H9 (cell line): ENCODE results near the gene ARNT2. TPM values are rescaled to one million over a fixed set of nuclear protein-coding genes. Genes with fewer than 3 reads are reported as not detected.

ENCODE experiments used
- DNase-seq: peaks from one replicate; pipeline ENCODE4 v3.0.0-alpha.2; 2017
- H2AFZ ChIP-seq: one replicate; pipeline ENCODE4 v1.6.1; 2013; ENCODE audit warnings: mild to moderate bottlenecking, low read length, control low read depth, moderate library complexity
- H2AK5ac ChIP-seq: 2 replicates; pipeline ENCODE4 v1.6.1; 2013; ENCODE audit warnings: low read length, control low read depth, mixed read lengths; ENCODE audit not compliant: insufficient read length
- H2BK120ac ChIP-seq: one replicate; pipeline ENCODE4 v1.6.1; 2013; ENCODE audit warnings: low read depth, mild to moderate bottlenecking, low read length, control low read depth, inconsistent platforms; ENCODE audit not compliant: poor library complexity, severe bottlenecking
- H2BK12ac ChIP-seq: 2 replicates; pipeline ENCODE4 v1.6.1; 2013; ENCODE audit warnings: low read length, control low read depth, mixed read lengths, low read depth; ENCODE audit not compliant: insufficient read length
- H2BK15ac ChIP-seq: 2 replicates; pipeline ENCODE4 v1.6.1; 2013; ENCODE audit warnings: low read depth, low read length, control low read depth
- H2BK20ac ChIP-seq: one replicate; pipeline ENCODE4 v1.6.1; 2013; ENCODE audit warnings: low read depth, mild to moderate bottlenecking, low read length, control low read depth, inconsistent platforms; ENCODE audit not compliant: poor library complexity, severe bottlenecking
- H2BK5ac ChIP-seq: 2 replicates; pipeline ENCODE4 v1.6.1; 2013; ENCODE audit warnings: low read length, control low read depth, mixed read lengths; ENCODE audit not compliant: insufficient read length
- H3K14ac ChIP-seq: 2 replicates; pipeline ENCODE4 v1.6.1; 2013; ENCODE audit warnings: low read length, control low read depth; ENCODE audit not compliant: insufficient read depth
- H3K18ac ChIP-seq: 2 replicates; pipeline ENCODE4 v1.6.1; 2013; ENCODE audit warnings: low read depth, mild to moderate bottlenecking, mixed read lengths, low read length, control low read depth; ENCODE audit not compliant: insufficient read length
- H3K23ac ChIP-seq: 2 replicates; pipeline ENCODE4 v1.6.1; 2013; ENCODE audit warnings: low read length, control low read depth, mixed read lengths, low read depth; ENCODE audit not compliant: insufficient read length
- H3K23me2 ChIP-seq: 2 replicates; pipeline ENCODE4 v1.6.1; 2013; ENCODE audit warnings: low read depth, mild to moderate bottlenecking, mixed read lengths, low read length, control low read depth; ENCODE audit not compliant: insufficient read length, poor library complexity, severe bottlenecking
- H3K27ac ChIP-seq: 2 replicates; pipeline ENCODE4 v1.5.1; 2013; ENCODE audit warnings: low read length, control low read depth, mixed read lengths, low read depth; ENCODE audit not compliant: insufficient read length
- H3K27me3 ChIP-seq: 2 replicates; pipeline ENCODE4 v1.6.1; 2013; ENCODE audit warnings: low read length, control low read depth, inconsistent platforms; ENCODE audit not compliant: insufficient read depth
- H3K4ac ChIP-seq: 2 replicates; pipeline ENCODE4 v1.6.1; 2013; ENCODE audit warnings: low read depth, mild to moderate bottlenecking, control low read depth, inconsistent platforms, low read length, moderate library complexity
- H3K4me1 ChIP-seq: 2 replicates; pipeline ENCODE4 v1.6.1; 2013; ENCODE audit warnings: low read length, control low read depth, inconsistent platforms; ENCODE audit not compliant: insufficient read depth
- H3K4me2 ChIP-seq: 2 replicates; pipeline ENCODE4 v1.6.1; 2013; ENCODE audit warnings: low read length, control low read depth, mixed read lengths; ENCODE audit not compliant: insufficient read length, insufficient read depth
- H3K56ac ChIP-seq: 2 replicates; pipeline ENCODE4 v1.6.1; 2013; ENCODE audit warnings: low read depth, mild to moderate bottlenecking, mixed read lengths, low read length, control low read depth; ENCODE audit not compliant: insufficient read length
- H3K79me1 ChIP-seq: 2 replicates; pipeline ENCODE4 v1.6.1; 2013; ENCODE audit warnings: low read depth, mild to moderate bottlenecking, moderate library complexity, low read length, control low read depth, inconsistent platforms; ENCODE audit not compliant: insufficient read depth, poor library complexity, severe bottlenecking
- H3K79me2 ChIP-seq: 2 replicates; pipeline ENCODE4 v1.6.1; 2013; ENCODE audit warnings: low read length, control low read depth, inconsistent platforms; ENCODE audit not compliant: insufficient read depth
- H3K9ac ChIP-seq: 2 replicates; pipeline ENCODE4 v1.6.1; 2013; ENCODE audit warnings: low read length, control low read depth, mixed read lengths; ENCODE audit not compliant: insufficient read length; ENCODE audit errors: extremely low read depth
- H3K9me3 ChIP-seq: one replicate; pipeline ENCODE4 v1.6.1; 2013; ENCODE audit warnings: low read depth, low read length, inconsistent platforms; ENCODE audit not compliant: control insufficient read depth
- H3T11ph ChIP-seq: one replicate; pipeline ENCODE4 v1.6.1; 2013; ENCODE audit warnings: mild to moderate bottlenecking, low read length, control low read depth, inconsistent platforms
- H4K20me1 ChIP-seq: one replicate; pipeline ENCODE4 v1.6.1; 2013; ENCODE audit not compliant: control insufficient read depth, insufficient read length, insufficient read depth
- H4K5ac ChIP-seq: 2 replicates; pipeline ENCODE4 v1.6.1; 2013; ENCODE audit warnings: low read depth, mild to moderate bottlenecking, mixed read lengths, low read length, control low read depth; ENCODE audit not compliant: insufficient read length
- H4K8ac ChIP-seq: replicated peaks from 2 replicates; pipeline ENCODE4 v1.6.1; 2013; ENCODE audit warnings: low read length, control low read depth, mixed read lengths, low read depth; ENCODE audit not compliant: insufficient read length
- H4K91ac ChIP-seq: 2 replicates; pipeline ENCODE4 v1.6.1; 2013; ENCODE audit warnings: low read depth, mild to moderate bottlenecking, moderate library complexity, mixed read lengths, low read length, control low read depth; ENCODE audit not compliant: insufficient read length
- H3K27ac Mint-ChIP-seq, 3 experiments: 2 replicates in 2 of 3; 3 replicates in 1 of 3; pipeline ENCODE4 v1.8.0; 2020 to 2021; ENCODE audit warnings: mixed read lengths in 3 of 3, mild to moderate bottlenecking in 1 of 3, moderate library complexity in 1 of 3
- H3K27me3 Mint-ChIP-seq: 2 replicates; pipeline ENCODE4 v1.8.0; 2021; ENCODE audit warnings: low read depth, mild to moderate bottlenecking, moderate library complexity, mixed read lengths
- H3K36me3 Mint-ChIP-seq, 3 experiments: 2 replicates in 2 of 3; 3 replicates in 1 of 3; pipeline ENCODE4 v1.8.0; 2020 to 2021; ENCODE audit warnings: low read depth in 3 of 3, mixed read lengths in 3 of 3; ENCODE audit not compliant: insufficient read depth in 1 of 3
- H3K4me1 Mint-ChIP-seq, 2 experiments: 2 replicates each; pipeline ENCODE4 v1.8.0; 2020; ENCODE audit warnings: mixed read lengths in 2 of 2
- H3K4me3 Mint-ChIP-seq, 2 experiments: 2 replicates in 1 of 2; 3 replicates in 1 of 2; pipeline ENCODE4 v1.8.0; 2020 to 2021; ENCODE audit warnings: mild to moderate bottlenecking in 2 of 2, mixed read lengths in 2 of 2, moderate library complexity in 1 of 2
- H3K9me3 Mint-ChIP-seq, 2 experiments: 2 replicates in 1 of 2; 3 replicates in 1 of 2; pipeline ENCODE4 v1.8.0; 2020; ENCODE audit warnings: mild to moderate bottlenecking in 2 of 2, mixed read lengths in 2 of 2, moderate library complexity in 1 of 2
- CTCF ChIP-seq: fragments of 200-600 bp; sonication (generic); conservative IDR thresholded peaks from 3 replicates; pipeline ENCODE4 v1.8.0; 2021; ENCODE audit warnings: antibody characterized with exemption, mild to moderate bottlenecking
- WGBS: extraction: QIAGEN DNeasy Blood & Tissue Kit; methylation state at CpG from one replicate; pipeline ENCODE4 v1.1.7; 2013; ENCODE audit warnings: missing lambda C conversion rate, low lambda C conversion rate, mixed read lengths; ENCODE audit not compliant: insufficient read length; ENCODE audit errors: extremely low coverage; 5-methylcytosine and 5-hydroxymethylcytosine counted together
- total RNA-seq: library from RNA; stranded (reverse); gene quantifications from 2 replicates; pipeline ENCODE4 v1.2.1, GENCODE V29; 2021

The ARNT2 gene
- total RNA-seq, 1 experiment from 2014 or later, result 10.5 TPM

DNA sequence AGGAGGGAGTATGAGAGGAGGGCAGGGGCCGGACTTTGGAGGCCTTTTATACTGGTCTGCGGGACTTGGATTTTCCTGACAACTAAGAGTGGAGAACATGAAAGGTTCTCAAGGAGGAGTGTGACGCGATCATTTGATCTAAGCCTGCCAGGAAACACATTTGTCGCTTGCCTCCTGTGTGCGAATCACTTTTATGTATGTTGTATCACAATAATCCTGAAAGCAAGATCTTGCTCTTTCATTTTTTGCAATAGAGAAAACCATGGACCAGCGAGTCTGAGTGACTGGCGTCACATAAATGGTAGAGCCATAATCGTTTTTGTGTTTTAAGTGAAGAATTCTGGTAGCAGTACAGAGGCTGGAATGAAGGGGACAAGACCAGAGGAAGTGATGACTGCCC, 100.7 kb downstream of the ARNT2 start:
- no peak overlapping the region for H2AK5ac ChIP-seq
- H3K79me2 ChIP-seq, result no peaks in the 10 kb centered on the region
- H4K20me1 ChIP-seq, result no peaks in the 10 kb centered on the region
- TF ChIP-seq CTCF, result no peak
- no peak overlapping the region for H3K56ac ChIP-seq
- no peak overlapping the region for H2BK12ac ChIP-seq
- H3K27me3 ChIP-seq, result no peaks in the 10 kb centered on the region
- H3K9me3 ChIP-seq, result no peaks in the 10 kb centered on the region
- no peak overlapping the region for H3K9ac ChIP-seq
- H4K5ac ChIP-seq, result no peak overlapping the region
- no peaks in the 10 kb centered on the region for H3K23me2 ChIP-seq
- H3K4ac ChIP-seq, result no peak overlapping the region
- no peaks in the 10 kb centered on the region for H3K4me1 Mint-ChIP-seq
- no peaks in the 10 kb centered on the region for H3K79me1 ChIP-seq
- no peak overlapping the region for H2BK20ac ChIP-seq
- H2BK5ac ChIP-seq, result no peak overlapping the region
- no peaks in the 10 kb centered on the region; a peak in 1 of 5 replicates for H3K9me3 Mint-ChIP-seq
- H4K8ac ChIP-seq, result no peak overlapping the region
- H3K36me3 Mint-ChIP-seq, result peaks cover 0 to 5% (median under 1%) of the 10 kb centered on the region in 3 experiments; a peak in 4 of 7 replicates
- no peak overlapping the region for H2BK120ac ChIP-seq
- H3K27ac Mint-ChIP-seq, result peak overlapping the region in 1 of 3 experiments; percentile 7; a peak in 1 of 7 replicates
- WGBS, result no CpG with 5 or more reads among the region's 9 CpGs
- H3K4me1 ChIP-seq, result no peaks in the 10 kb centered on the region
- H3K18ac ChIP-seq, result no peak overlapping the region
- H3K27ac ChIP-seq, result no peak overlapping the region
- H3K27me3 Mint-ChIP-seq, result no peaks in the 10 kb centered on the region
- H2BK15ac ChIP-seq, result no peak overlapping the region
- H3K4me3 Mint-ChIP-seq, result no peak overlapping the region
- no peak overlapping the region for H3T11ph ChIP-seq
- no peak overlapping the region for H4K91ac ChIP-seq
- no peak overlapping the region for H3K23ac ChIP-seq
- H2AFZ ChIP-seq, result no peak overlapping the region
- DNase-seq, result no peak
- H3K4me2 ChIP-seq, result no peak overlapping the region
- H3K14ac ChIP-seq, result no peak overlapping the region
